Activated T-cell treated with anti-CD3 and anti-CD28 coated beads, Interleukin-2, amount 50 U/mL, for 72 hours (primary cell): ENCODE data around the gene OR56B1. TPM values are rescaled to one million over a fixed set of nuclear protein-coding genes. Genes with fewer than 3 reads are reported as not detected.

ENCODE experiments used
- ATAC-seq, 2 donors: fragments of 150-1000 bp; cut with Tn5 transposase; replicated peaks in 1 of 2; 2 replicates each; pipeline ENCODE4 v1.10.0; 2021; ENCODE audit warnings: moderate library complexity in 2 of 2, mild to moderate bottlenecking in 1 of 2
- DNase-seq, 2 donors: peaks; one replicate each; pipeline ENCODE4 v3.0.0; 2021 to 2022; ENCODE audit warnings: mixed read lengths in 1 of 2
- H3K27ac Mint-ChIP-seq: one replicate; pipeline ENCODE4 v1.8.0; 2022; ENCODE audit warnings: mild to moderate bottlenecking, moderate library complexity, mixed read lengths
- H3K27me3 Mint-ChIP-seq: one replicate; pipeline ENCODE4 v1.8.0; 2022; ENCODE audit warnings: low read depth, mixed read lengths
- H3K36me3 Mint-ChIP-seq, 2 donors: one replicate each; pipeline ENCODE4 v1.8.0; 2022; ENCODE audit warnings: mixed read lengths in 2 of 2, mild to moderate bottlenecking in 1 of 2; ENCODE audit not compliant: insufficient read depth in 2 of 2
- H3K4me1 Mint-ChIP-seq: one replicate; pipeline ENCODE4 v1.8.0; 2022; ENCODE audit warnings: low read depth, mixed read lengths
- H3K4me3 Mint-ChIP-seq, 2 donors: one replicate each; pipeline ENCODE4 v1.8.0; 2022; ENCODE audit warnings: mild to moderate bottlenecking in 2 of 2, mixed read lengths in 2 of 2, moderate library complexity in 2 of 2
- H3K9me3 Mint-ChIP-seq, 2 donors: one replicate each; pipeline ENCODE4 v1.8.0; 2022; ENCODE audit warnings: mixed read lengths in 2 of 2
- total RNA-seq, 2 donors: library from RNA; stranded (reverse); gene quantifications; one replicate each; pipeline ENCODE4 v1.2.3, GENCODE V29; 2022

The OR56B1 gene
- total RNA-seq, 2 donors from 2014 or later = 0.24 to 0.56 TPM

- peaks cover 2 to 4% of the 10 kb centered on the region in 2 donors for H3K9me3 Mint-ChIP-seq
- no peaks in the 10 kb centered on the region for H3K27me3 Mint-ChIP-seq
- peaks cover 1 to 2% of the 10 kb centered on the region in 2 donors for H3K36me3 Mint-ChIP-seq
- no peak overlapping the region for H3K27ac Mint-ChIP-seq
- no peak for ATAC-seq
- no peak overlapping the region for H3K4me3 Mint-ChIP-seq
- H3K4me1 Mint-ChIP-seq = no peaks in the 10 kb centered on the region
- no peak for DNase-seq
These were observed 10.4 kb downstream of the OR56B1 start for GRCh38 chr11:5746614-5747013.

DNA sequence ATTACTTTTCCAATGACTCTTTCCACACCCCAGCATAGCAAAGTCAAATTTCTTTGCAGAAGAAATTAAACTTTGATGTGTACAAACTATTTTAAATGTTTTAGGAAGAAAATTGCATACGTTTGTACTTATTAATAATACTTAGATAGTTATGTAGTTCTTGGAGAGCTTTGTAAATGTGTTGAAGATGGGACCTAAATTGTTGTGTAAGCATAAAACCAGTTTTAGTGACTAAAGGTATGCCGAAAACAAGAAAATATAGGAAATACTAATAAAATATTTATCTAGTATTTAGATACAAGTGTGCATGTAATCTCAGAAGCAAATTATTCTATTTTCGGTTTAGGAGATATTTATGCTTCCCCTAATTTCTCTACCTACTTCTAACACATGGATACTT lies 13.6 kb downstream of the OR56B1 start:
- H3K9me3 Mint-ChIP-seq = peaks cover 0 to 2% of the 10 kb centered on the region in 2 donors
- H3K36me3 Mint-ChIP-seq = no peaks in the 10 kb centered on the region
- H3K27me3 Mint-ChIP-seq = no peaks in the 10 kb centered on the region
- ATAC-seq (no peak), DNase-seq (no peak)
- no peaks in the 10 kb centered on the region for H3K4me1 Mint-ChIP-seq
- no peak overlapping the region for H3K27ac Mint-ChIP-seq
- no peak overlapping the region for H3K4me3 Mint-ChIP-seq

- Mint-ChIP-seq H3K27ac (no peak within 1 kb of the TSS), H3K9me3 (no peaks in the 10 kb centered on the region), H3K4me1 (no peaks in the 10 kb centered on the region), H3K36me3 (no peaks in the 10 kb centered on the region), H3K4me3 (no peak within 1 kb of the TSS), H3K27me3 (no peaks in the 10 kb centered on the region)
- DNase-seq = no peak
- no peak for ATAC-seq
These were observed 17.7 kb downstream of the OR56B1 start, which contains the start of gene OR52N4 for GRCh38 chr11:5753943-5754342. TSS of gene OR52N4 (plus strand) at chr11:5754243. CDS start at chr11:5754741, 498 bp downstream.

GRCh38 chr11:5767056-5767455 lies 30.8 kb downstream of the OR56B1 start:
- no peaks in the 10 kb centered on the region for H3K9me3 Mint-ChIP-seq
- DNase-seq = no peak
- ATAC-seq = no peak
- no peaks in the 10 kb centered on the region for H3K4me1 Mint-ChIP-seq
- no peak overlapping the region for H3K4me3 Mint-ChIP-seq
- no peaks in the 10 kb centered on the region for H3K27me3 Mint-ChIP-seq
- H3K27ac Mint-ChIP-seq = no peak overlapping the region
- H3K36me3 Mint-ChIP-seq = no peaks in the 10 kb centered on the region

DNA sequence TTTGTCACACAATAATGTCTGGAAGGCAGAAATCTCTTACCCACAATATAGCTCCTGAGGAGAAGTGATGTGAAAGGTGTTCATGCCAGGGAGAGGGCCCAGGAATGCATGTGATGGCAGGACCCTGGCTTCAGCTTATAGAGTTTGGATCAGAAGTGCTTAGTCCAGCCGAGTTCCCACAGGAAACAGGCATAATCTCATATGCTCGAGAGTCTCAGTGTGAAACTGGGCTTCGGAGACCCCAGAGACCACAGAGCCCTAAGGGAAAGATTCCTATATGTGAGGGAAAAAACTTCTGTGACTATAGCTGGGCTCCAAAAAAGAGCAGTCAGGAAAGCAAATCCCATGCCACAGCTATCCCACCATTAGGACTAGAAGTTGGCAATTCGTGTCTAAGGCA lies 47.0 kb downstream of the OR56B1 start, which contains the start of gene OR52N5:
Gene OR52N5 (minus strand): TSS at position 101 of the 400 bp plus-strand sequence. CDS start 4,721 bp downstream, outside the sequence.
- Mint-ChIP-seq H3K4me1 (no peaks in the 10 kb centered on the region), H3K9me3 (no peaks in the 10 kb centered on the region), H3K36me3 (no peaks in the 10 kb centered on the region), H3K27ac (no peak within 1 kb of the TSS), H3K4me3 (no peak within 1 kb of the TSS), H3K27me3 (peaks cover 9% of the 10 kb centered on the region)
- DNase-seq (no peak), ATAC-seq (no peak)

Other genes starting within 250 kb of the OR56B1 start
- gene OR52D1, start 247.8 kb upstream of the OR56B1 start, total RNA-seq = not detected
- not detected for gene UBQLN3, start 226.5 kb upstream of the OR56B1 start, total RNA-seq
- under 1 TPM in 1 of 2 donors, not detected in 1; 0.30 TPM for gene UBQLNL, start 219.7 kb upstream of the OR56B1 start, total RNA-seq
- not detected for gene OR52H1, start 187.9 kb upstream of the OR56B1 start, total RNA-seq
- not detected for gene OR52B6, start 155.6 kb upstream of the OR56B1 start, total RNA-seq
- gene TRIM6, start 139.8 kb upstream of the OR56B1 start, total RNA-seq = 1 to 10 TPM in 1 of 2 donors, not detected in 1; 1.6 TPM
- 10 to 100 TPM in 1 of 2 donors, 1 to 10 TPM in 1; 9.0 to 10.7 TPM for gene TRIM34, start 111.4 kb upstream of the OR56B1 start, total RNA-seq
- 10 to 100 TPM; 12.9 to 19.4 TPM for gene TRIM5, start 51.4 kb upstream of the OR56B1 start, total RNA-seq
- gene TRIM22, start 46.7 kb upstream of the OR56B1 start, total RNA-seq = 100 to 1,000 TPM; 159 to 180 TPM
- 1 to 10 TPM; 1.4 to 2.4 TPM for gene OR52N4, start 17.8 kb downstream of the OR56B1 start, total RNA-seq
- gene OR52N5, start 46.9 kb downstream of the OR56B1 start, total RNA-seq = not detected
- under 1 TPM in 1 of 2 donors, not detected in 1; 0.23 TPM for gene OR52N1, start 54.8 kb downstream of the OR56B1 start, total RNA-seq
- not detected for gene OR52N2, start 72.5 kb downstream of the OR56B1 start, total RNA-seq
- gene OR52E6, start 105.4 kb downstream of the OR56B1 start, total RNA-seq = not detected
- gene OR52E8, start 121.2 kb downstream of the OR56B1 start, total RNA-seq = not detected
- not detected for gene OR52E4, start 144.2 kb downstream of the OR56B1 start, total RNA-seq
- not detected for gene OR52E5, start 156.8 kb downstream of the OR56B1 start, total RNA-seq
- not detected for gene OR56A3, start 205.8 kb downstream of the OR56B1 start, total RNA-seq
- not detected for gene OR56A5, start 232.0 kb downstream of the OR56B1 start, total RNA-seq